Subcutaneous adipose tissue (tissue), 4 donors: ENCODE results near the gene ACCS. TPM values are rescaled to one million over a fixed set of nuclear protein-coding genes. Genes with fewer than 3 reads are reported as not detected.

Experiments
- total RNA-seq, 4 donors: library from RNA; depleted of rRNA; stranded (reverse); fragments of >200 nt; gene quantifications; one replicate each; pipeline ENCODE4 v1.1.0, GENCODE V29; 2016
- TF ChIP-seq, protein P1 (sequence below): fragments of 450-650 bp; IDR thresholded peaks from one replicate; pipeline ENCODE4 v1.5.1; 2016; ENCODE audit warnings: low read depth, mild to moderate bottlenecking, control low read depth, antibody characterized with exemption, moderate library complexity

Gene ACCS
- total RNA-seq, 4 donors from 2014 or later, result 17.8 to 42.5 (median 33.0) TPM

DNA sequence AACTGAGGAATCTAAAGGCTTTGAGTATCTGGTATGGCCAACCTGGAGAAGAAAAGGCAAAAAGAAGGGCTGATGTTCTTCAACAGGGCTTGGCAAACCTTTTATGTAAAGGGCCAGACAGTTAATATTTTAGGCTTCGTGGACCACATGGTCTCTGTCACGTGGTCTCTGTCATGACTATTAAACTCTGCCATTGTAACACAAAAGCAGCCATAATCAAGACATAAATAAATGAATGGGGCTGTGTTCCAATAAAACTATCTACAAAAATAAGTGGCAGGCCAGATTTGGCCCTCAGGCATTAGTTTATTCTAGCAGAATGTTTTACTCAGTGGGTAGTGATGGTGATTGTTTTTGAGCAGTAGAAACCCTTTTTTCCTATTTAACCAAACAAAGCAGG is 18.8 kb upstream of the ACCS start:
- TF ChIP-seq, protein P1, sequence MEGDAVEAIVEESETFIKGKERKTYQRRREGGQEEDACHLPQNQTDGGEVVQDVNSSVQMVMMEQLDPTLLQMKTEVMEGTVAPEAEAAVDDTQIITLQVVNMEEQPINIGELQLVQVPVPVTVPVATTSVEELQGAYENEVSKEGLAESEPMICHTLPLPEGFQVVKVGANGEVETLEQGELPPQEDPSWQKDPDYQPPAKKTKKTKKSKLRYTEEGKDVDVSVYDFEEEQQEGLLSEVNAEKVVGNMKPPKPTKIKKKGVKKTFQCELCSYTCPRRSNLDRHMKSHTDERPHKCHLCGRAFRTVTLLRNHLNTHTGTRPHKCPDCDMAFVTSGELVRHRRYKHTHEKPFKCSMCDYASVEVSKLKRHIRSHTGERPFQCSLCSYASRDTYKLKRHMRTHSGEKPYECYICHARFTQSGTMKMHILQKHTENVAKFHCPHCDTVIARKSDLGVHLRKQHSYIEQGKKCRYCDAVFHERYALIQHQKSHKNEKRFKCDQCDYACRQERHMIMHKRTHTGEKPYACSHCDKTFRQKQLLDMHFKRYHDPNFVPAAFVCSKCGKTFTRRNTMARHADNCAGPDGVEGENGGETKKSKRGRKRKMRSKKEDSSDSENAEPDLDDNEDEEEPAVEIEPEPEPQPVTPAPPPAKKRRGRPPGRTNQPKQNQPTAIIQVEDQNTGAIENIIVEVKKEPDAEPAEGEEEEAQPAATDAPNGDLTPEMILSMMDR, result no peak

DNA sequence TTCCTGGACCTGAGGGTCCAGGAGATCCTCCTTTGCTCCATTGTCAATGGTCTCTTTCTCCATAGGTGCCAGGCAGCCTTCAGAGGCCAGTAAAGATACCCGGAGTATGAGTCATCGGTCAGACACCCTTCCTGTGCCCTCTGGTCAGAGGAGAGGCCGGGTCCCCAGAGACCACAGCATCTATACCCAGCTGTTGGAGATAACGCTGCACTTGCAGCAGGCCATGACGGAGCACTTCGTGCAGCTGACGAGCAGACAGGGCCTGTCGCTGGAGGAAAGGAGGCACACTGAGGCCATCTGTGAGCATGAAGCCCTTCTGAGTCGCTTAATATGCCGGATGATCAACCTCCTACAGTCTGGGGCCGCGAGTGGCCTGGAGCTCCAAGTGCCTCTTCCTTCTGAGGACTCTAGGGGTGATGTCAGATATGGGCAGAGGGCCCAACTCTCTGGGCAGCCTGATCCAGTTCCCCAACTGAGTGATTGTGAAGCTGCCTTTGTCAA is 18.1 kb upstream of the ACCS start, which contains the start of gene ACCSL:
ACCSL (plus strand) TSS at position 51 of the 501 bp plus-strand sequence; CDS start at position 107, 56 bp downstream.
- TF ChIP-seq, protein P1, result no peak

DNA sequence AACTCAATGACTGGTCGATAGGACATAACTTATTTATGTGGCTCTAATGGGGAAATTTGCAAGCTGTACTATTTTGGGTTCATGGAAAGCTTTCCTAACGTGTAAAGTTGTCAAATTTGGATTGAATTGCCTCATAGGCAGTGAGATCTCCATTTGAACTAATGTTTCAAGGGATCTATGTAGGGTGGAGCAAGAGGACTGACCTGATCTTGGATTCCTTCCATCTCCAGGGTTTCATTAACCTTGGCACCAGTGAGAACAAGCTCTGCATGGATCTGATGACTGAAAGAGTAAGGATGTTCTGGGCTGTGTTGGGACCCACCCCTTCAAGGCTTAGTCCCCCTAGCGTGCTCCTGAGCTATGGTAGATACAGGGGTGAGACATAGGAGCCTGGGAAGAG is 16.2 kb upstream of the ACCS start:
- TF ChIP-seq, protein P1, result no peak

DNA sequence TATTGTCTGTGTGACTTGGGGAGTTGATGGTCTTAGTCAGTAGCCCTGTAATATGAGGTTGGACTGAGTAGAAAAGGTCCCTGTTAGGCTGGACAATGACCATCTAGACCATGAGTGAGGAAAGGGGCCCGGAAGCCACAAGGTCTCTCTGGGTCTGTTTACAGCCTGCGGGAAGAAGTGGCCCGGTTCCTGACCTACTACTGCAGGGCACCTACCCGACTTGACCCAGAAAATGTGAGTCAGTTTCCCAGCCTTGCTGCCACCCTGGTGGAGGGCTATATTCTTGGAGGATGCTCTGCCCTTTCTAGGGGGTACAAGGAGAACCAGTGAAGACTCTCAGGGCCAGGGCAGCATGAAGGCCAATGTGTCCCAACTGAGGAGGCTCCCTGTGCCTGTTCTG is 14.9 kb upstream of the ACCS start:
- TF ChIP-seq, protein P1, result no peak

DNA sequence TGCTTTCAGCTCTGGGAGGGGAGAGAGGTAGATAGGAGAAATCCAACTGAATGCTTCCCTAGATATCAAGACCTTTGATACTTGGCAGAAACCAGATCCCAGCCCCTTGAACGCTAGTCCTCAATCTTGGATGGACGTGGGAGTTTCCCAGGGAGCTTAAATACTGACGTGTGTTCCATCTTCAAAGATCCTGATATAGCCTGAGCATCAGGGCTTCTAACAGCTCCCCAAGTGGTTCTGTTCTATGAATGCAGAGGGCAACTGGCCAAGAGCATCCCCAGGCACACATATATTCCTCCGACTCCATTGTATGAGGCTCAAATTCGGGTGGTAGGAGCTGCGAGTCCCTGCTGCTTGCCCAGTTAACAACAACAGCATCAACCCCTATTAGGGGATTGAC is 8.7 kb upstream of the ACCS start:
- TF ChIP-seq, protein P1, result no peak

DNA sequence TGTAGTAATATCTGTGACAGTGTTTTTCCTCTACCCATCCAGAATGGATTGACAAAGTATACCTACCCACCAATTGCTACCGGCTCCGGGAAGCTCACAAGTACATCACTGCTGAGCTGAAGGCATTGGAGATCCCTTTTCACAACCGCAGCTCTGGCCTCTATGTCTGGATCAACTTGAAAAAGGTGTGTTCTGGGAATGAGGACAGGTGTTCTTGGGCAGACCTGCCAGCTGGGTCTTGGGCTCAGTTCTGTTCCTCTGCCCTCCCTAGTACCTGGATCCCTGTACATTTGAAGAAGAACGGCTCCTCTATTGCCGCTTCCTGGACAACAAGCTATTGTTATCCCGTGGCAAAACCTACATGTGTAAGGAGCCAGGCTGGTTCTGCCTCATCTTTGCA is 7.8 kb upstream of the ACCS start:
- TF ChIP-seq, protein P1, result no peak

DNA sequence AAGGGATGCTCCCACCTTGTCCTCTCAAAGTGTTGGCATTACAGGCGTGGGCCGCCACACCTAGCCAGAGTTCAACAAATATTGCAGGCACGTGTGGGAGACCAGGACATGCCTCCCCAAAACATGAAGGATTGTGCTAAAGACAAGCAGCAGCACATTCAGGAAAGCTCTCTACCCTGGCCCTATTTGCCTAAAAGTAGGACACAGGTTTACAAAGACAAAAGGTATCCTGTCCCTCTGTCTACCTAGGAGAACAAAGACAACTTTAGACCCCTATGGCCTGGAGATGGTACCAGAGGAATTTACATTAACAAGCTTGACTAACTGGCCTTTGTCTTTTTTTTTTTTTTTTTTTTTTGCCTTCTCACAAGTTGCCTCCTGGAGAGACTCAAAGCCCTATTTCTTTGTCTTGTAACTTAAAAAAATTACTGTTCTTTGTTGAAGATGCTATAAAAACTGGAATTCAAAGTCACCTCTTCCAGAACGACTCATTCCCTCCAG is 859 bp upstream of the ACCS start:
- TF ChIP-seq, protein P1, result no peak
